Measurements from ENCODE around the gene MAPK12. TPM values are rescaled to one million over a fixed set of nuclear protein-coding genes. Genes with fewer than 3 reads are reported as not detected.

The MAPK12 gene
- total RNA-seq, 1 donor from 2014 or later: 46.6 TPM

DNA sequence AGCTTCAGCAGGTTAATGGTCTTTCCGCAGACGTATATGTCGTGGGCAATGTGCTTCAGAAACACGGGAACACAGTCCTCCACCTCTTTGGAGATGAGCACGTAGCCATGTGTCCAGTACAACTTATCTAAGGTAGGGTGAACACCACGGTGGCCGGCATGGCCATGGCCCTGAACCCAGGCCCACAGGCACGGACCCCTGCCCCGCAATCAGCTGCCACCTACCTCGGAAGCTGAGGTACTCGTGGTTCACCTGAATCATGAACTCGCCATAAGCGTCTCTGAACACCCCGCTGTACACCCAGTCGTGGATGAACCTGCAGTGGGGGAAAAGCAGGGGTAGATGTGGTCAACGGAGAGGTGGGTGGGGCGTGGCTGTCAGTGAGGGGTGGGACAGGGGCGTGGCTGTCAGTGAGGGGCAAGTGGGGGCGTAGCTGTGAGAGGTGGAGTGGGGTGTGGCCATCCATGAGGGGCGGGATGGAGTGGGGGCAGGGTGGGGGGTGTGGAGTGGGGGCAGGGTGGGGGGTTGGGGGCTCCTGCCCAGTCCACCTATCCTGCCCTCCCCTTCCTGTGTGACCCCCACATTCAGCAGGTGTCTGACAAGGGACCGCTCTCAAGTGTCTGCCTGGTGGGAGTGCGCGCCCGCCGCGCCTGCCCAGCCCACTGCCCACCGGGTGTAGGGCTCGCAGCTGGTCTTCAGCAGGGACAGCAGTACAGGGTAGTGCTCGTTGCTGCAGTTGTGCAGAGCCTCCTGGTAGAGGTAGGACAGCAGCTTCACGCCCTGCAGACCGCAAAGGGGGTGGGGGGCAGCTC, 35.2 kb downstream of the MAPK12 start:
- TF ChIP-seq, protein P1, sequence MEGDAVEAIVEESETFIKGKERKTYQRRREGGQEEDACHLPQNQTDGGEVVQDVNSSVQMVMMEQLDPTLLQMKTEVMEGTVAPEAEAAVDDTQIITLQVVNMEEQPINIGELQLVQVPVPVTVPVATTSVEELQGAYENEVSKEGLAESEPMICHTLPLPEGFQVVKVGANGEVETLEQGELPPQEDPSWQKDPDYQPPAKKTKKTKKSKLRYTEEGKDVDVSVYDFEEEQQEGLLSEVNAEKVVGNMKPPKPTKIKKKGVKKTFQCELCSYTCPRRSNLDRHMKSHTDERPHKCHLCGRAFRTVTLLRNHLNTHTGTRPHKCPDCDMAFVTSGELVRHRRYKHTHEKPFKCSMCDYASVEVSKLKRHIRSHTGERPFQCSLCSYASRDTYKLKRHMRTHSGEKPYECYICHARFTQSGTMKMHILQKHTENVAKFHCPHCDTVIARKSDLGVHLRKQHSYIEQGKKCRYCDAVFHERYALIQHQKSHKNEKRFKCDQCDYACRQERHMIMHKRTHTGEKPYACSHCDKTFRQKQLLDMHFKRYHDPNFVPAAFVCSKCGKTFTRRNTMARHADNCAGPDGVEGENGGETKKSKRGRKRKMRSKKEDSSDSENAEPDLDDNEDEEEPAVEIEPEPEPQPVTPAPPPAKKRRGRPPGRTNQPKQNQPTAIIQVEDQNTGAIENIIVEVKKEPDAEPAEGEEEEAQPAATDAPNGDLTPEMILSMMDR (IDR thresholded peaks at IDR 0.05): no peak
- peaks cover 16% of the 10 kb centered on the region for H3K36me3 Mint-ChIP-seq (ENCODE audit: low read depth)
- H3K4me1 Mint-ChIP-seq (ENCODE audit: low read depth): no peaks in the 10 kb centered on the region
- H3K27ac Mint-ChIP-seq (ENCODE audit: unreplicated experiment): no peak overlapping the region
- DNase-seq (ENCODE audit: low spot score): no peak
- H3K27me3 Mint-ChIP-seq (ENCODE audit: low read depth): no peaks in the 10 kb centered on the region
- H3K4me3 Mint-ChIP-seq (ENCODE audit: unreplicated experiment): no peak overlapping the region
- no peaks in the 10 kb centered on the region for H3K9me3 Mint-ChIP-seq (ENCODE audit: low read depth)

DNA sequence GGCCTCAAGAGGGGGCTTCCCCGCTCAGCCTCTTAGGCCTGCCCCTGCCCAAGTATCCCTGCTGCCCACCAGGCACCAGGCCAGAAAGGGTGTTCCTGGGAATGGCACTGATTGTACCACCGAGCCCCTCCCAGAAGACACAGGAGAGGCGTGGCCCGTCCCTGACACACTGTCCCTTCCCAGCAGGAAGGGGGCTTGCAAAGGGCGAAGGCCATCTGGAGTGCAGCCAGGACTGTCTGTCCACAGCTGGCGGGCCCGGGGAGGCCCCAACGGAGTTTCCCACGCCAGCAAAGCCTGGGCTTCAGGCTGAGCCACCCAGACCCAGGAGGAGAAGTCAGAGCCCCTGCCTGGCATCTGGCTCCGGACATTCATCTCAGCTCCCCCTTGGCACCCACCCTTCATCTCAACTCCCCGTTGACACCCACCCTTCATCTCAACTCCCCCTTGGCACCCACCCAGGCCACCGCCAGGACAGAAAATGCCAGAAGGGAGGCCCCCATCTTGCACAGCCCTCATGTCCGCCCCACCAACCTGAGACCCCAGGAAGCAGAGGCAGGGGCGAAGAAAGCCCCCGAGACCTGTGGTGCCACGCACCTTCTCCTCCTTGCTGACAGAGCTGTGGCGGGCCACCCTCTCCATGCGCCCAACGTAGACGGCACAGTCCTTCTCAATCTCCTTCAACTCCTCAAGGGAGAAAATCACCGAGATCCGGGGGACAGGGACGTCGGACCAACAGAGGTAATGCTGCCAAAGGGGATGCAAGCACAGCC, 36.1 kb downstream of the MAPK12 start:
- Mint-ChIP-seq H3K36me3 (ENCODE audit: low read depth) (peaks cover 16% of the 10 kb centered on the region), H3K9me3 (ENCODE audit: low read depth) (no peaks in the 10 kb centered on the region), H3K4me1 (ENCODE audit: low read depth) (no peaks in the 10 kb centered on the region), H3K27me3 (ENCODE audit: low read depth) (no peaks in the 10 kb centered on the region), H3K27ac (ENCODE audit: unreplicated experiment) (no peak overlapping the region), H3K4me3 (ENCODE audit: unreplicated experiment) (no peak overlapping the region)
- TF ChIP-seq, protein P1 (IDR thresholded peaks at IDR 0.05): no peak
- no peak for DNase-seq (ENCODE audit: low spot score)

DNA sequence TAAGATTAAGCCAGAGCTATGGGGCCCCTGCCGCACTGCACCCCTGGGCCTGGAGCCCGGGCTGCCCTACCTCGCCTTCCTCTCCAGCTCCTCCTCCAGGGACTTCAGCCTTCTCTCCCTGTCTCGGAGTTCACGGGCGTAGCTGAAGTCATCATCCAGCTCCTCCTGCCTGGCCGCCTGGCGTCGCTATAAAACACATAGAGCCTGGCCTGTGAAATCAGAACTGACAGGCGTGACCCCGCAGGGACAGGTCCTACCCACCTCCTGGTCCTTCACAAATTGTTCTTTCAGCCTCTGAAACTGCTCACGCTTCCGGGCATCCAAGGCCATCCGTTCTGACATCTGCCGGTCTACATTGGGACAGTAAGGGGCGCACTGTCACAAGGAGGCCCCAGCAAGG, 37.4 kb downstream of the MAPK12 start:
- Mint-ChIP-seq H3K4me1 (ENCODE audit: low read depth) (peaks cover 4% of the 10 kb centered on the region), H3K27ac (ENCODE audit: unreplicated experiment) (no peak overlapping the region), H3K27me3 (ENCODE audit: low read depth) (no peaks in the 10 kb centered on the region), H3K9me3 (ENCODE audit: low read depth) (no peaks in the 10 kb centered on the region), H3K36me3 (ENCODE audit: low read depth) (peaks cover 15% of the 10 kb centered on the region), H3K4me3 (ENCODE audit: unreplicated experiment) (no peak overlapping the region)
- TF ChIP-seq, protein P1 (IDR thresholded peaks at IDR 0.05): no peak
- DNase-seq (ENCODE audit: low spot score): no peak

DNA sequence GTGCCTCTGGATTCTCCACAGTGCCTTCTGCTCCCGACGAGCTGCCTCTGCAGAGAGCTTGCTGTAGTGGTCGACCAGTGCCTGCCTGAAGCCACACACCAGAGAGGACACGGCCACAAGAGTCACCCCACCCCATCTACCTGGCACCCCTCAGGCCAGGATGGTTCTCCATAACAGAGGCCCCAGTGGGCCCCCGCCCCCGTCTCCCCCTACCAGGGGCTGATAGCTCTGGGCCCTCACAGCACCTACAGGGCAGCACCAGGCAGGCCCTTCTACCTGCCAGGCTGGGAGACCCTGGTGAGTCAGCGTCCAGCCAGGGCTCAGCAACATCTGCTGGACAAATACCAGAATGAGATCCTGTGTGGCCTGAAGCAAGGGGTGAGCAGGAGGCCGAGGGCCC, 39.0 kb downstream of the MAPK12 start:
- no peaks in the 10 kb centered on the region for H3K27me3 Mint-ChIP-seq (ENCODE audit: low read depth)
- peaks cover 13% of the 10 kb centered on the region for H3K36me3 Mint-ChIP-seq (ENCODE audit: low read depth)
- TF ChIP-seq, protein P1 (IDR thresholded peaks at IDR 0.05): no peak
- no peak for DNase-seq (ENCODE audit: low spot score)
- H3K27ac Mint-ChIP-seq (ENCODE audit: unreplicated experiment): no peak overlapping the region
- H3K4me3 Mint-ChIP-seq (ENCODE audit: unreplicated experiment): no peak overlapping the region
- H3K4me1 Mint-ChIP-seq (ENCODE audit: low read depth): peaks cover 4% of the 10 kb centered on the region
- no peaks in the 10 kb centered on the region for H3K9me3 Mint-ChIP-seq (ENCODE audit: low read depth)

DNA sequence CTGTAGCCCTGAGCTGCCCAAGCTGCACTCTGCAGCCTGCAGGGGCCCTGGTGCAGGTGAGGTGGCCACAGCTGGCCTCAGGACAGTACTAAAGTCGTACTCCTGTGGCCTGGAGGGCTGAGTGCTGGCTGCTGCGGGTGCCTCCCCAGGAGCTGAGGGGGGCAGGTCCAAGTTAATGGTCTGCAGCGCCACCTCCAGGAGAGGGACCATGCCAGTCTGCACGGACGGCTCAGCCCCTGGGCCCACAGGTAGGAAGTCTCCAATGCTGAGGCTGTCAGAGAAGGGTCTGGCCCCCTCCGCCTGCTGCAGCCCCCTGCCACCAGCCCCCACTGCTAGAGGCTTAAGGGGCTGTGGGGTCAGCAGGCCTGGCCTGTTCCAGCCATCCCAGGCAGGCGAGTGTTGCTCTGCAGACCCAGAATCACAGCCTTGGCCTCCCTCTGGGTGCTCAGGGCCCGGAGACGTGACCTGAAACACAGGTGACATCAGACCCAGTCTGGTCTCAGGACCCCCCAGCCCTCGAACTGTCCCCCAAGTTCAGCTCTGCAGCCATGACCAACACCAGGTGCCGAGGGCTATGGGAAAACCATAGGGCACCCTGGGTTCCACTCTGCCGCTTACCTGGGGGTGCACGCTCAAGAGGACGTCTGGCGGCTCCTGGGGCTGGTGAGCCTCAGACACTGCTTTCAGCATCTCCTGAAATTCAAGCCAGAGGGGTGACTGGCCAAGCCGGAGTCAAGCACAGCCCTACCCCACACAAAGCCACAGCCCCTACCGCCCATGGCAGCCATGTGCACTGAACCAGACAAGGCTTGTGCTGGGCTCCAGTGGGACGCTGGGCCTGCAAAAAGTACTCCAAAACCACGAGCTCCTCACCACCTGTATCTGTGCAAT, 39.8 kb downstream of the MAPK12 start:
- peaks cover 15% of the 10 kb centered on the region for H3K36me3 Mint-ChIP-seq (ENCODE audit: low read depth)
- no peaks in the 10 kb centered on the region for H3K27me3 Mint-ChIP-seq (ENCODE audit: low read depth)
- no peak overlapping the region for H3K4me3 Mint-ChIP-seq (ENCODE audit: unreplicated experiment)
- TF ChIP-seq, protein P1 (IDR thresholded peaks at IDR 0.05): peak; percentile 33
- H3K27ac Mint-ChIP-seq (ENCODE audit: unreplicated experiment): no peak overlapping the region
- H3K9me3 Mint-ChIP-seq (ENCODE audit: low read depth): no peaks in the 10 kb centered on the region
- peak; percentile 86 for DNase-seq (ENCODE audit: low spot score)
- peaks cover 4% of the 10 kb centered on the region for H3K4me1 Mint-ChIP-seq (ENCODE audit: low read depth)

Data from chondrocyte (in vitro differentiated cells).